Activated T-cell treated with anti-CD3 and anti-CD28 coated beads, Interleukin-2, amount 50 U/mL, for 48 hours (primary cell): ENCODE measurements around the gene CHGA.

Experiments
- DNase-seq, 2 experiments: peaks; one replicate each; pipeline ENCODE4 v3.0.0-alpha.2; 2020

CHGA gene

DNA sequence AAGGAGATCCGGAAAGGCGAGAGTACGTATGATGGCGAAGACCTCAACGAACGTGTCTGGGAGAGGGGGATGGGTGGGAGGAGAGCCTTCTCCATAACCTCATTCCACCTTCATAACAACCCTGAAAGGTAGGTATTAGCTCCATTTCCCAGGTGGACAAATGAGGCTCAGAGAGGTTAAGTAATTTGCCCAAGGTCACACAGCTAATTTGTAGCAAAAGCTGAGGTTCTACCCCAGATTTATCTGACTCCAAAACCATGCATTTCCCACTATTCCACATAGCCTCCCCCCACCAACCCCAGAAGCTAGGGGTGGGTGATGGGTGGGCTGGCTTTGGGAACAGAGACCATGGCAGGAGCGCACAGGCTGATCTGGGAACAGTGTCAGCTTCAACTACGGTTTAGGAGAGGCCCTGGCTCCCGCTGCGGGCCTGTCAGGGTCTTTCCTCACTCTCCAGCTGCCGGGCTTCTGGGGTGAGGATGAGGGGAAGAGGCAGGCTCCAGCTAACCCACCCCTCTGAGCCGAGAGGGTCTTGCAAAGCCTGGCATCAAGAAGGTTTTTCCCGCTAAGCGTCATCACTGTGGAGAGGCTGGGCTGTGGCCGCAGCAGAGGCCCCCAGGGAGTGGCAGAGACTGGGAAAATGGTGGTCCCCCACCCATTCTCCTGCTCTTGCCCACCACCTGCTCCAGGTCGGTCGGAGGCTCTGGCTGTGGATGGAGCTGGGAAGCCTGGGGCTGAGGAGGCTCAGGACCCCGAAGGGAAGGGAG lies 8.9 kb downstream of the CHGA start:
- no peak for DNase-seq

DNA sequence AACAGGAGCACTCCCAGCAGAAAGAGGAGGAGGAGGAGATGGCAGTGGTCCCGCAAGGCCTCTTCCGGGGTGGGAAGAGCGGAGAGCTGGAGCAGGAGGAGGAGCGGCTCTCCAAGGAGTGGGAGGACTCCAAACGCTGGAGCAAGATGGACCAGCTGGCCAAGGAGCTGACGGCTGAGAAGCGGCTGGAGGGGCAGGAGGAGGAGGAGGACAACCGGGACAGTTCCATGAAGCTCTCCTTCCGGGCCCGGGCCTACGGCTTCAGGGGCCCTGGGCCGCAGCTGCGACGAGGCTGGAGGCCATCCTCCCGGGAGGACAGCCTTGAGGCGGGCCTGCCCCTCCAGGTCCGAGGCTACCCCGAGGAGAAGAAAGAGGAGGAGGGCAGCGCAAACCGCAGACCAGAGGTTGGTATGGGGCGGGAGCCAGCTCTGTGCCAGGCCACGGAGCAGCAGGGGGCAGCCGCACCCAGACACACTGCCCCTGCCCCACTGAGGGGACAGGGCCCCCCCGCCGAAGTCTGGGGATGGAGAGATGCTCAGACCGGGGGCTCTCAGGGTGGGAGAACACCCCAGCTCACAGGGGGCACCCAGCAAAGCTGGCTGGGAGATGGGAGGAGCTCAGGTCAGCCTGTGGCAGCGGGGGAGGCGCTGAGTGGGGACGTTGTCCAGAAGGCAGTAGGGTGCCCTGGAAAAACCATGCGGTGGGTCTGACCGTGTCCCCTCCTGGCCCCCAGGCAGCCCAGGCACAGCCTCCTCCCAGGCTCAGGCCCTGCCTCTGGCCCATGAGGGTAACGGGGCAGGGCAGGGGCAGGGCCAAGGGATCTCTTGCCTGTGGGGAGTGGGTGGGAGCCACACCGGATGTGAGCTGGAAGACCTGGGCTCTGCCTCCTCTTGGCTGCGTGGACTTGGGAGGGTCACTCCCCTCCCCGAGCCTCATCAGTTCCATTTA lies 9.8 kb downstream of the CHGA start:
- no peak for DNase-seq

DNA sequence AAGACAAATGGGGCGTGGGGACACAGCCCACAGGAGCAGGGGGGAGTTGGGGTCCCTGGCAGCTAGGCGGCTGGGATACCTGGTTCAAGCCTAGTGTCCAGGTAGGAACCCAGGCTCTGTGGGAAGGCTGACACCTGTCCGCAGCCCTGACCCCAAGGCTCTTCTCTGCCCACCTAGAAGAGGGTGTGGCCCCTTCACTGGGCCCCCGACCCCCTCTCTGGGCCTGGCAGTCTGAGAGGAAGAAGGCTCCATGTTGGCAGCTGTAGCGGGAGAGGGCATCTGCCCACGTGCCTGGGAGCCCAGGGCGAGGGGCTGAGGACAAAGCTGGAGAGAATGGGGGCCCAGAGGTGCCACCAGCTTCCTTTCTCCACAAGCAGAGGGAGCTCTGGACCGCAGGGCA lies 10.5 kb downstream of the CHGA start:
- no peak for DNase-seq

DNA sequence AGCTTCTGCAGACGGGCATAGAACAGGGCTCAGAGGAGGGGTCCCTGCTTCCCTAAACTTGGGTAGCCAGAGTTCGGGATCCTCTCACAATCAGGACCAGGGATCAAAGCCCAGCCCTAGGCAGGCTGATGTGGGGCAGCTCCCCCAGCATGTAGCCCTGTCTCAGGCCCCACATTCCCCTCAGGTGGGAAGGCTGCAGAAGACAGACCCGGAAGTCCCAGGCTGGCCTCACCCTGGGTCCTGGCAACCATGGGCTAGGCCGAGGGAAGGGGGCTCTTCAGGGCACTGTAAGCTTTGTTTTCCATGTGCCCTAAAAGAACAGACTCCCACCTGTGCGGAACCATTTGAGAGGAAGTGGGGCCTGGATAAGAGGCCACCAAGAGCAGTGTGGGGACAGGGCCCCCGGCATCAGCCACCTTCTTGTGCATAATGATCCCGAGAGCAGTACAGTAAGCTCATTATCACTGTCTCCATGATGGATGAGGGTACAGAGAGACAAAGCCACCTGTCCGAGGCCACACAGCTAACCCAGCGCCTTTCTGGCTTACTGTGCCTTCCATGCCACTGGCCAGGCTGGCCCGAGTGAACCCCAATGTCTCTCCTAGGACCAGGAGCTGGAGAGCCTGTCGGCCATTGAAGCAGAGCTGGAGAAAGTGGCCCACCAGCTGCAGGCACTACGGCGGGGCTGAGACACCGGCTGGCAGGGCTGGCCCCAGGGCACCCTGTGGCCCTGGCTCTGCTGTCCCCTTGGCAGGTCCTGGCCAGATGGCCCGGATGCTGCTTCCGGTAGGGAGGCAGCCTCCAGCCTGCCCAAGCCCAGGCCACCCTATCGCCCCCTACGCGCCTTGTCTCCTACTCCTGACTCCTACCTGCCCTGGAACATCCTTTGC lies 11.5 kb downstream of the CHGA start:
- no peak for DNase-seq

DNA sequence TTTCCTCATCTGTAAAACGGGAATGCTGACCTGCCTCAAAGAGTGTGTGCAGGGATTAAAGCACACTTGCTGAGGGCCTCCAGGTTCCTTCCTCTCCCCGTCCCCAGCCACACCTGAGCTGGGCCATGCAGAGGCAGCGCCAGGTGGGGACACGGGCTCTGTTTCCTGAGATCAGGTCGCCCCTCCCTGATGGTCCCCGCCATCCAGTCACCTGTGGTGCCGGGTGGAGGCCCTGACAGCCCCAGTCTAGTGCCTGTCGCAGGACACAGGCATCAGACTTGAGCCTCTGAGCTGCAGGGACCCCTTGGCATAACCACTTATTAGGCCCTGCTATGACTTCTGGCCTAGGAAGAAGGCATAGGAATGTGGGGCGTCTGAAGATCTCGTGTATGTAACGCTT lies 12.5 kb downstream of the CHGA start:
- DNase-seq, result no peak

DNA sequence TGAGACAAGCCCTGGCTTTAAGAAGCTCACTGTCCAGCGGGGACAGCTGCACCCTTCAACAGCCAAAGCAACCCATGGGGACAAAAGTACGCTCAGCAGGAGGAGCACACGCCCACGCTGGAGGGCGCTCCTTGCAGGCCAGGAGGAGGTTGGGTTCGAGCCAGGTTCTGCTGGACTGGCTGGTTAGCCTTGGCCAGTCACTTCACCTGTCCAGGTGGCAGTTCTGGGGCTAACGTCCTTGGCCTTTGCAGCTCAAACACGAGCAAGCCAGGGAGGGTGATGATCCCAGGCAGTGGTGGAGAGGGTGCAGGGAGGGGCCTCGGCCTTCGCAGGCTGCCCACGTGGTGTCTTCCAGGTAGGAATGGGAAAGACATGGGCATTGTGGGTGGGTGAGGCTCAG lies 13.1 kb downstream of the CHGA start:
- DNase-seq, result no peak

DNA sequence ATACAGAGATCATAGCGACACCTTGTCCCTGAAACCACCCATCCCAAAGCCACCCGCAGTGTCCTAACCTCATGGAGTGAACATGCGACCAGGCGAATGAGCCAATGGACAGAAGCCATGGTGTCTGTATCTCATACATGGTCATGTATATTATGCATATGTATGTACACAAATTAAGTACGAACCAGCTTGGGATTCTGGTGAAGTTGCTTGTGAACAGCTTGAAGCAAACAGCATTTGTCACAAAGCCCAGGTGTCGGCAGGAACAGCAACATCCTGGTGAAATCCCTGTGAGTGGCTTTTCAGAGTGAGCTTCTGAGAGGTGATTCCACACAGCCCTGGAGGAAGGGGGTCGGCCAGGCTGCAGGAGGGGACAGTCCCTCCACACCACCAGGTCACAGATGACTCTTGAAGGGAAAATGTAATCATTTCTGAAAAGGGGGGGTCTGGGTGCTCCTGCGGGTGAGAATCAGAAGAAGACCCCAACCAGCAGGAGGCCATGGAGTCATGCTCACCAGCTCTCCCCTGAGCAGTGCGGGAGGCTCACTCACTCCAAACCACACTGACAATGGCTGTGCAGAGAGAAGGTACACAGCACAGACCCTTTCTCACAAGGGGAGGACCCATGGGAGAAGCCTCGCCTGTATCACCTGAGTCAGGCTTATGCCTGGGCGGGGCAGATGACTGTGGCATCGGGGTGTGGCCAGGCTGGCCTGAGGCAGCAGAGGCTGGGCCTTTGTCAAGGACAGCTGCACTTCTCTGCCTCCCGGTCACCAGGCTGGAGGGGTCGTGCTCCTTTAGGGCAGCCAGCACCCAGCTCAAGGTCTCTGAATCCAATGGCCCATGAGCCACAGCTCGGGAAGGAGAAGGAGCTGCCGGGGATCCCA lies 14.3 kb downstream of the CHGA start:
- DNase-seq, result peak; percentile 27 to 43

DNA sequence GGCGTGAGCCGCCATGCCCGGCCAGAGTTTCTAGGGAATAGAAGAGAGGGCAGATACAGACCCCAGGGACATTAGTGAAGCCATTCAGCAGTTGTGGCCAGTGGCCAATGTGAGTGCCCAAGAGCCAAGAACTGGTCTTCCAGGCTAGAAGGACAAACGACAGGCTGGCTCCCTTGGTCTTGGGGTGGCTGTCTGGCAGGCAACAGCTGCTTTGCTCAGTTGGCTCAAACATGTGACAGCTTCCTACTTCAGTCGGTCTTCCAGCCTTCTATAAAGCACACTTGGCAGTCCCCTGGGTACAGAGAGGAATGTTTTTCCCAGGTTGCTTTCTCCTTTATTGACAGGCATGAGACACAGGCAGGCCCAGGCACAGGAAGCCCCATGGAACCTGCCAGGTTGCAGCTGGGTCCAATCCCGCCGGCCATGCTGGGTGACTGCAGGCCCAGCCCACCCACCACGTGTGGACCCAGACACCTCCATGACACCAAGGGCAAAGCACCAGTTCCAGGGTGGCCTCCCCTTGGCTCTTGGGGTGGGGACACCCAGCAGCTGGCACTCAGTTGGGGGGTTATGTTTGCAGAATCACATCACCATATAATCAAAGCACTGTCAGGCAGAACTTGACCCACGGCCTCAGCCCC lies 15.4 kb downstream of the CHGA start:
- no peak for DNase-seq

DNA sequence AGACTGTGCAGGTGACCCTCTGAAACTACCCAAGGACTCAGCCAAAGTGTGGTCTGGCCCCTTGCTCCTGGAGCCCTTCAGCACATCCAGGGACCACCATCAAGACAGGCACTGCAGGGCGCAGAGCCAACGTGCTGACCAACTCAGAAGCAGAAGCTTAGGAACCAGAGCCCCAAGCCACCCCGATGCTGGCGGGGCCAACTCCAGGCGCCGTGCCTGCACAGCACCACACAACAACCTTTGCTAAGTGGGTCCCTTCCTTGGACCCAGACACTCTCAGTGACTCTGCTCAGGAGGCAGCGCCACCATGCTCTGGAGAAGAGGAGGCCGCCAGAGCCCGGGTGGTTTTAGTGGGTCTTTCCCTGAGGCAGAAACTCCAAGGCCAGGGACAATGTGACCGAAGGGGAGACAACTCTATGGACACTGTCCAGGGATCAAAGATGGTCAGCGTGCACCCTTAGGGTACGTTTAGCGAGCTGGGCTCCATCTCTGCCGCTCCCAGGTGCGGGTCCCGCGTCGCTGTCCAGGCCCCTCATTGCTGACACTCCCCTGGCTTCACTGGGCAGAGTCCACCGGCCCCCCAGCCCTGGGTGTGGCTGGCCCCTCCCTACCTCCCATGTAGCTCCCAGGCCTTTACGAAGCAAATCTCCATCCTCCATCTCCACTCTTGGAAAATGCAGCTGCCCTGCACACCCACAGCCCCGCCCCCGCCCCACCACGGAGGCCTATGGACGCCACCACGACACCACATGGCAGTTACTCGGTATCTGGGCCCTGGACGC lies 16.1 kb downstream of the CHGA start:
- DNase-seq, result no peak

DNA sequence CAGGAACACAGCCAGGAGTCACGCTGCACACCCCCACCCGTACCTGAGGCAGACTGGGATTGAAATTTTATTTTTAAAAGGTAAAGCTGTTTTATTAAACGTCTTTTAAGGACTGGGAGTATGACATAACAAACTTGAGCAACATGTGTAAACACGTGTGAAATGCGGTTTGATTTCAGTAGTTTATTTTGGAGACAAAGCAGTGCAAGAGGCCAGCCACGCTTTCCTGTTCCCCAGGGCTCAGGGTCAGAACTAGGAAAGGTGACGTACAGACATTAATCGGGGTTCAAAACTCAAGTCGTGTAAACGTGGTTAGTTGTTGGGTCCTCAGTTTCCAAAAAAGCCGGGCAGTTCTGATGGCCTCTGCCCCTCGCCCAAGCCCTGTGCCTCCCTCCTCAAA lies 16.7 kb downstream of the CHGA start:
- DNase-seq, result no peak

DNA sequence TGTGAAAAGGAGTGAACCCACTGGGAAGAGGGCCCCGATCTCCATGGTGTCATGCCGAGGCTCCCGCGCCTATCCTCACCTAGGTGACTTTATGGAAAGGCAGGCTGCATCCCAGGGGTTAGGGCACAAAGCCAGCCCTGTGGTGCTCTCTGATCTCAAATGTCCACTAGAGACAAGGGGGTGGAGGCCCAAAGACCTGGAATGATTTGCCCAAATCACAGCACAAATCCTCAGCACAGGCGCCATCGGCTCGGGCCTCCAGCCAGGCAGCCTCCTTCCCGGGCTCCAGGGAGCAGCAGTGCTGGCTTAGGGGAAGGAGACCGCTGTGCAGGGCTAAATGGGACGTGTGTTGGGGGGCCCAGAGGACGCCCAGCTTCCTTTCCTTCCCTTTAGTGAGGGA lies 17.6 kb downstream of the CHGA start:
- DNase-seq, result no peak

DNA sequence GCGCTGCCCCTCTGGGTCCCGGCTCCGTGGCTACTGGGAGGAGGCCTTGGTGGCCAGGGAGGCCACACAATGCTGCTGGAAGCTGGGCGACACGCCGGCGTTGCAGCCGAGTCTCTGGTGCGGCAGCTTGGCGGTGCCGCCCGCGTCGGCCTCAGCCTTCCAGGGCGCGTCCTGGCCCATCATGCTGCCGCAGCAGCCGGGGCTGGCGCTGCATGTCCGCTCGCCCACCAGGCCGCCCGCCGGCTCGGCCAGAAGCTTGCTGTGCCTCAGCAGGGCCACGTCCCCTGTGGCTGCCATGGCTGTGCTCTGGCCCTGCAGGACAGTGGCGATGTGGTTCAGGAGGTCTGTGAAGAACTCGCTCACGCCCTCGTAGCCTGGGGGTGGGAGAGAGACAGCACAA lies 18.6 kb downstream of the CHGA start:
- no peak for DNase-seq

DNA sequence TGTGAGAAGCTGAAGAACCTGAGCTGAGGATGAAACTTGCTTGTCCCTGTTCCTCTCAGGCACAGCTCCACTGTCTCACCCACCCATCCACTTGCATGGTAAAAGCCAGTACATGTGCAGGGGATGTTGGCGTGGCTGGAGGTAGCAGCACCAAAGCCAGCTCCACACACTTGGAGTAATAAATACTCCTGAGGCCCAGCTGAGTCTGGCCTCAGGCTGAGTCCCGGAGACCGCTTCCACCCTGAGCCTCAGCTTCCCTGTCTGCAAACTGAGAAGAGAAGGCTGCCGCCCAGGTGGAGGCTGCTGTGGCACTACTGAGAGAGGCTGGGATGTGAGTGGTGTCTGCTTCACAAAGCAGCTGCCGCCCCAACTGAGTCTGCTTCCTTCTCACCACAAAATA lies 19.2 kb downstream of the CHGA start:
- DNase-seq, result no peak

DNA sequence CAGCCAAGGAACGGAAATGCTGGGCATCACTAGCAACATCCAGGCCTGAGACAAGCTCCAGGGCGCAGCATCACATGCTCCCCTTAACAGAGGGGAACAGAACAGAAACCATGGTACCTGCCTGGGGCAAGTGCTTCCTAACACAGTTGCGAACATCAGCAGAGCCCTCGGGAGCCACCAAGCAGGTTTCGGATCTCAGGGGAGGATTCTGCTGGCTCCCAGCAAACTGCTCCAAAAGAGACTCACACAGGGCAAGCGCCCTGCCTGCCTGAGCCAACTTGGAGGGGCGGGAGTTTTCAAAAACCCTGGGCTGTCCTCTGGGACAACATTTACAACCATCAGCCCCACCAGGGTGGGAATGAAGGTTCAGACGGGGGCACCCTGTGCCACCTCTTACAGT lies 19.6 kb downstream of the CHGA start:
- no peak for DNase-seq

DNA sequence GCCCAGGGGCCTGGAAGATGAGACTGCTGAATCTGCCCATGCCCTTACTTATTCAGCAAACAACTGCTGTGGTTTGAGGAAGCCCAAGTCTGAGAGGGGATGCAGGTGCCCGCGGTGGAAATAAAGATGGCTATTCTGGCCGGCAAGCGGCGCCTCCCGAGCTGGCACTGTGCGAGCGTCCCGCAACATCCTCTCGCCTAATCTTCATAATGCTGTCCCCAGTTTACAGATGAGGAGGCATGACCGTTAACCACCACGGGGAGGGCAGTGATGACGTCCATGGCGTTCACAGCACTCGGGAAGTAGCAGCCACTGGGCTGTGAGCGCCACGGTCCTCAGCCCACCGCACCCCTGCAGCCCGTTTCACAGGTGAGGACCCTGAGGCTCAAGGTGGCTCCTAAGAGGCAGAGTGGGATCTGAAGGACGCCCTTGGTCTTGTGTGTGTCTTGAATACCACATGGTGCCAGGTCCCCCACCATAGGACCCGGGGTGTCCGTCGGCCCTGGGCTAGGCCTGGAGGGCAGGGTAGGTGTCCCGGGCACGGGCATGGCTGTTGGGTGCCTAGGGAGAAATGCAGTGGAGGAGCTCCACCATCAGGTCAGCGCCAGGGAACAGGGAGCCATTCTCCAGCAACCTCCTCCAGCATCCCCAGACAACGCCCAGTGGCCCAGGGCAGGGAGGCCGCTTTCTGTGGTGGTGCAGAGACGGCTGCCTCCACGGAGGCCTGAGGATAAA lies 20.2 kb downstream of the CHGA start:
- no peak for DNase-seq

DNA sequence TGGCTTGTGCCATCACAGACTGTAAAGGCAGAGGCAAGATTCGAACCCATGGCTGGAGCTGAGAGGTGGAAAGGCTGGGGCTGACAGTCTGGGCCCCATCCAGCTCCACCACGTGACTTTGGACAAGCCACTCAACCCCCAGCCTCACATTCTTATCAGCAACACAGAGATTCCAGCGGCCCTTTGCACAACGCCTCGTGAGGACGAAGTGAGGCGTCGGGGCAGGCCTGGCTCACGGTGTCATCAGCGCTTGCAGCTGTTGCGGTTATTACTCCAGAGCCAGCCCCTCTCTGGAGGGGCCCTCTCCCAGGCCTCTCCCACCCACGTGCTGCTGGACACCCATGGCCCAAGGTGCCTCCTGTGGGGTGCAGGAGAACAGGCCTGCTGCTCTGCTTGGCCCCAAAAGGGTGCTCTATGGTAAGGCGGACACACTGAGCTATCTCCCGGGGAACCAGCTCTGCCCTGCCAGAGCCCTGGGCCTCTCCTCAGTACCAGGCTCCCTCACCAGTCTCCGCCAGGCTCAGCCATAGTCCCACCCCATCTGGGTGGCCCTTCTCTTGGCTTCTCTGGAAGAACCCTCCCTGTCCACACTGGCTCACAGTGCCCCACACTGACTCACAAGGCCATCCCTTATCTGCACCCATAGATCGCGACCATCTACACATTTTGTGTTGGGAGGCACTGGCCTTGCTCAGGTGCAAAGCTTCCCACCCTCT lies 21.1 kb downstream of the CHGA start:
- DNase-seq, result no peak

DNA sequence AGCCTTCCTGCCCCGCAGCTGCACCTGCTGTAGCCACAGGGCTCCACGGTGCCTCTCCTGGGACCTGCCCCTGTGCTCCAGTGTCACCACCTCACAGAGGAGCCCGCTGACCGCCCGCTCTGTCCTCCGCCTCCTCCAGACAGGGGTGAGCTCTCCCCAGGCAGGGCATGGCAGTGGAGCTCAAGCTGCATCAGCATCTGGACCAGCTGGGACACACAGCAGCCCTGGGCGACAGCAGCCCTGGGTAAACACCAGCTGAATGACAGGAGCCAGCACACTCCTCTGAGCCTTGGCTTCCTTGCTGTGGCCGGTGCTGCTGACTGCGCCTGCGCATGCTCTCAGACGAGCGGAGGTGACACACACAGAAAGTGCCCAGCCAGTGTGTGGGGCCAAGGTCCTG lies 22.0 kb downstream of the CHGA start:
- DNase-seq, result no peak

DNA sequence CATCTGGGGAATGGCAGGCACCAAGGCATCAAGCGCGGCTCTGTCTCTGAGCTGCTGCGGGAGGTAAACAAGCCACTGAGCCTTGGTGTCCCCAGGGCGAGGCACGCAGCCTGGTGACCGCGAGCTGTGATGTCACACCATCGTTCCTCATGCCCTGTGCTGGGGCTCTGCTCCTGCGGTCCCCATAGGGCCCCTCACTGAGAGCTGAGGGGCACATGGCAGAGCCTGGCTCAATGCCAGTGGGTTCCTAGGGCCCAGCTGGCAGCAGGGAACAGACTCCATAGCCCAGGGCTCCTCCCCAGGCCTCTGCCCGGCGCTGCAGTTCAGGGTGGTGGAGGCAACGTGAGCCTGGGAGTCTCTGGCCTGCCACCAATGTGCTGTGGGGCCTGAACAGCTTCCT lies 22.6 kb downstream of the CHGA start:
- DNase-seq, result no peak
